ENCODE data around the gene FAM168A. TPM values are rescaled to one million over a fixed set of nuclear protein-coding genes. Genes with fewer than 3 reads are reported as not detected.

The FAM168A gene
- total and polyA plus RNA-seq, 10 donors = 2.7 to 33.2 (median 22.7) TPM

- H3K4me1 ChIP-seq = peaks cover 0 to 33% (median 13%) of the 10 kb centered on the region in 6 donors
- TF ChIP-seq, protein P1, sequence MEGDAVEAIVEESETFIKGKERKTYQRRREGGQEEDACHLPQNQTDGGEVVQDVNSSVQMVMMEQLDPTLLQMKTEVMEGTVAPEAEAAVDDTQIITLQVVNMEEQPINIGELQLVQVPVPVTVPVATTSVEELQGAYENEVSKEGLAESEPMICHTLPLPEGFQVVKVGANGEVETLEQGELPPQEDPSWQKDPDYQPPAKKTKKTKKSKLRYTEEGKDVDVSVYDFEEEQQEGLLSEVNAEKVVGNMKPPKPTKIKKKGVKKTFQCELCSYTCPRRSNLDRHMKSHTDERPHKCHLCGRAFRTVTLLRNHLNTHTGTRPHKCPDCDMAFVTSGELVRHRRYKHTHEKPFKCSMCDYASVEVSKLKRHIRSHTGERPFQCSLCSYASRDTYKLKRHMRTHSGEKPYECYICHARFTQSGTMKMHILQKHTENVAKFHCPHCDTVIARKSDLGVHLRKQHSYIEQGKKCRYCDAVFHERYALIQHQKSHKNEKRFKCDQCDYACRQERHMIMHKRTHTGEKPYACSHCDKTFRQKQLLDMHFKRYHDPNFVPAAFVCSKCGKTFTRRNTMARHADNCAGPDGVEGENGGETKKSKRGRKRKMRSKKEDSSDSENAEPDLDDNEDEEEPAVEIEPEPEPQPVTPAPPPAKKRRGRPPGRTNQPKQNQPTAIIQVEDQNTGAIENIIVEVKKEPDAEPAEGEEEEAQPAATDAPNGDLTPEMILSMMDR (IDR thresholded peaks at IDR 0.05 in 8 of 11, conservative IDR thresholded peaks at IDR 0.05 in 3 of 11) = no peak
- TF ChIP-seq POLR2AphosphoS5 (IDR thresholded peaks at IDR 0.05) (no peak), POLR2A (IDR thresholded peaks at IDR 0.05) (no peak)
- intact Hi-C loops (cut with DNase I; ENCODE audit: low total_unique reads) = no loop called here
- peaks cover 0 to 39% (median 0%) of the 10 kb centered on the region in 7 donors for H3K27me3 ChIP-seq (replicated peaks in 1 of 7)
- DNase-seq = no peak
- no peaks in the 10 kb centered on the region for H3K36me3 ChIP-seq
- no peak overlapping the region for H3K4me3 ChIP-seq
- H3K27ac ChIP-seq = peak overlapping the region in 2 of 8 donors; percentile 27 to 45
- 34 to 48% (median 42%) methylated on average over 16 of the region's 16 CpGs for WGBS, 5 donors
- H3K9me3 ChIP-seq = no peaks in the 10 kb centered on the region
Measured at GRCh38 chr11:73645121-73645969, 47.4 kb upstream of the FAM168A start.

- Histone ChIP-seq H3K4me3 (no peak overlapping the region), H3K36me3 (no peaks in the 10 kb centered on the region), H3K27me3 (replicated peaks in 1 of 7) (peaks cover 0 to 39% (median 0%) of the 10 kb centered on the region in 7 donors), H3K4me1 (peaks cover 0 to 16% (median 2%) of the 10 kb centered on the region in 6 donors), H3K9me3 (no peaks in the 10 kb centered on the region), H3K27ac (no peak overlapping the region)
- no peak for DNase-seq
- TF ChIP-seq, protein P1 (IDR thresholded peaks at IDR 0.05 in 8 of 11, conservative IDR thresholded peaks at IDR 0.05 in 3 of 11) = no peak
- TF ChIP-seq POLR2AphosphoS5 (IDR thresholded peaks at IDR 0.05) = no peak
- TF ChIP-seq POLR2A (IDR thresholded peaks at IDR 0.05) = no peak
- intact Hi-C loops (cut with DNase I; ENCODE audit: low total_unique reads) = no loop called here
Measured at GRCh38 chr11:73641668-73642067, 43.8 kb upstream of the FAM168A start.

GRCh38 chr11:73640592-73640991 is 42.7 kb upstream of the FAM168A start:
- WGBS, 5 donors = 15 to 25% (median 19%) methylated on average over 2 of the region's 2 CpGs
- DNase-seq = no peak
- no peak overlapping the region for H3K4me3 ChIP-seq

DNA sequence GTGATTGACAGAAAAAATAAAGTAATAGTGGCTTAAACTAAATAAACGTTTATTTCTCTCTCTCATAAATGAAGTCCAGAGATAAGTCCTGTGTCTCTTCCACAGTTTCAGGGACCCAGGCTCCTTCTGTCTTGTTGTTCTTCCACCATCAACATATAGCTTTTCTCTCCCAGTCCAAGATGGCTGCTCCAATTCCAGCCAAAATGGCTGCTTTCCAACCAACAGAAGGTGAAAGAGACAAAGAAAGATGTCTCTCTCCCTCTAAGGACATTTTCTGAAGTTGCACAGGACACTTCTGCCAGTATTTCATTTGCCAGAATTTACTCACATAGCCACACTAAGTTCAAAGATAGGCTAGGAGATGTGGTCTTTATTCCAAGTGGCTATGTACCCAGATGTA is 39.1 kb upstream of the FAM168A start:
- Histone ChIP-seq H3K27me3 (replicated peaks in 1 of 7) (peaks cover 0 to 8% (median 0%) of the 10 kb centered on the region in 7 donors), H3K36me3 (no peaks in the 10 kb centered on the region), H3K4me3 (no peak overlapping the region), H3K27ac (no peak overlapping the region), H3K4me1 (peaks cover 0 to 7% (median 0%) of the 10 kb centered on the region in 6 donors), H3K9me3 (peaks cover 0 to 7% (median 0%) of the 10 kb centered on the region in 8 donors)
- intact Hi-C loops (cut with DNase I; ENCODE audit: low total_unique reads) = no loop called here
- 72 to 95% (median 93%) methylated on average over 1 of the region's 1 CpG for WGBS, 5 donors
- TF ChIP-seq POLR2AphosphoS5 (IDR thresholded peaks at IDR 0.05) = no peak
- TF ChIP-seq POLR2A (IDR thresholded peaks at IDR 0.05) = no peak
- TF ChIP-seq, protein P1 (IDR thresholded peaks at IDR 0.05 in 8 of 11, conservative IDR thresholded peaks at IDR 0.05 in 3 of 11) = no peak
- DNase-seq = no peak

More at GRCh38 chr11:73640592-73640991, 42.7 kb upstream of the FAM168A start:
- Histone ChIP-seq H3K36me3 (no peaks in the 10 kb centered on the region), H3K9me3 (no peaks in the 10 kb centered on the region), H3K4me1 (peaks cover 0 to 6% (median 0%) of the 10 kb centered on the region in 6 donors), H3K27ac (no peak overlapping the region), H3K27me3 (replicated peaks in 1 of 7) (peaks cover 0 to 30% (median 0%) of the 10 kb centered on the region in 7 donors)
- intact Hi-C loops (cut with DNase I; ENCODE audit: low total_unique reads) = no loop called here
- TF ChIP-seq POLR2A (IDR thresholded peaks at IDR 0.05) (no peak), POLR2AphosphoS5 (IDR thresholded peaks at IDR 0.05) (no peak)
- TF ChIP-seq, protein P1 (IDR thresholded peaks at IDR 0.05 in 8 of 11, conservative IDR thresholded peaks at IDR 0.05 in 3 of 11) = no peak

Data from spleen (tissue), 11 donors.